Keratinocyte (primary cell): ENCODE measurements around the gene CCDC71L. TPM values are rescaled to one million over a fixed set of nuclear protein-coding genes. Genes with fewer than 3 reads are reported as not detected.

Experiments used
- DNase-seq: peaks from one replicate; pipeline ENCODE4 v3.0.0-alpha.2; 2011; ENCODE audit warnings: low read depth, missing footprints, low spot score
- FAIRE-seq: peaks from 2 replicates; lab custom pipeline; 2011; peaks lifted over from hg19 to GRCh38; lab: Jason Lieb, UNC
- H2AFZ ChIP-seq: 2 replicates; pipeline ENCODE4 v1.6.0; 2012; ENCODE audit warnings: low read length, control low read depth, inconsistent platforms; ENCODE audit not compliant: control insufficient read depth
- H3K27ac ChIP-seq: 2 replicates; pipeline ENCODE4 v1.5.1; 2011; ENCODE audit warnings: low read length; ENCODE audit not compliant: control insufficient read depth, insufficient read depth
- H3K27me3 ChIP-seq: 3 replicates; pipeline ENCODE4 v1.6.0; 2011; ENCODE audit warnings: low read length; ENCODE audit not compliant: control insufficient read depth, insufficient read depth; ENCODE audit errors: extremely low read depth
- H3K36me3 ChIP-seq, 2 experiments: 2 replicates in 1 of 2; 3 replicates in 1 of 2; pipeline ENCODE4 v1.5.1; 2011; ENCODE audit warnings: low read length in 2 of 2, mild to moderate bottlenecking in 1 of 2; ENCODE audit not compliant: control insufficient read depth in 2 of 2, insufficient read depth in 2 of 2; ENCODE audit errors: extremely low read depth in 1 of 2
- H3K4me1 ChIP-seq: 3 replicates; pipeline ENCODE4 v1.5.1; 2011; ENCODE audit warnings: low read length; ENCODE audit not compliant: control insufficient read depth, insufficient read depth; ENCODE audit errors: extremely low read depth
- H3K4me2 ChIP-seq: 3 replicates; pipeline ENCODE4 v1.6.0; 2011; ENCODE audit warnings: low read depth, low read length; ENCODE audit not compliant: control insufficient read depth, insufficient read depth; ENCODE audit errors: extremely low read depth
- H3K4me3 ChIP-seq, 3 experiments: fragments of 200-600 bp in 1 of 3; sonication (generic) in 1 of 3; 2 replicates in 2 of 3; 3 replicates in 1 of 3; pipeline ENCODE4 v1.5.1; 2011 to 2016; ENCODE audit warnings: low read length in 3 of 3, mild to moderate bottlenecking in 3 of 3, control low read depth in 2 of 3, inconsistent platforms in 1 of 3, low read depth in 1 of 3, mixed read lengths in 1 of 3, mixed run types in 1 of 3, moderate library complexity in 1 of 3; ENCODE audit not compliant: control insufficient read depth in 2 of 3, insufficient read depth in 2 of 3; ENCODE audit errors: extremely low read depth in 1 of 3
- H3K79me2 ChIP-seq: 2 replicates; pipeline ENCODE4 v1.6.0; 2012; ENCODE audit warnings: low read length; ENCODE audit not compliant: control insufficient read depth, insufficient read depth
- H3K9ac ChIP-seq: 3 replicates; pipeline ENCODE4 v1.6.0; 2011; ENCODE audit warnings: low read length; ENCODE audit not compliant: control insufficient read depth, insufficient read depth; ENCODE audit errors: extremely low read depth
- H3K9me1 ChIP-seq: 3 replicates; pipeline ENCODE4 v1.6.0; 2011; ENCODE audit warnings: low read length; ENCODE audit not compliant: control insufficient read depth, insufficient read depth; ENCODE audit errors: extremely low read depth
- H3K9me3 ChIP-seq: 2 replicates; pipeline ENCODE4 v1.5.1; 2012; ENCODE audit warnings: low read depth, low read length; ENCODE audit not compliant: control insufficient read depth
- H4K20me1 ChIP-seq: 3 replicates; pipeline ENCODE4 v1.6.0; 2011; ENCODE audit warnings: low read length; ENCODE audit not compliant: control insufficient read depth, insufficient read depth; ENCODE audit errors: extremely low read depth
- CTCF ChIP-seq, 3 experiments: IDR thresholded peaks in 1 of 3; conservative IDR thresholded peaks in 1 of 3; optimal IDR thresholded peaks in 1 of 3; 2 replicates in 2 of 3; 3 replicates in 1 of 3; pipeline versions ENCODE3 to v1.5.1; 2011; ENCODE audit warnings: low read length in 3 of 3, mild to moderate bottlenecking in 3 of 3, moderate library complexity in 2 of 3, control low read depth in 1 of 3, inconsistent platforms in 1 of 3; ENCODE audit not compliant: insufficient read depth in 2 of 3; ENCODE audit errors: extremely low read depth in 1 of 3
- EZH2 ChIP-seq: IDR thresholded peaks from one replicate; pipeline ENCODE4 v1.6.1; 2012; ENCODE audit warnings: inconsistent platforms, mild to moderate bottlenecking, low read length, moderate library complexity
- dilution Hi-C: fragments of 300-500 bp; cut with MboI; formaldehyde crosslinking; loops from one replicate; pipeline ENCODE4 v1.7.0; 2020; ENCODE audit warnings: low sequenced_read_pairs; ENCODE audit not compliant: extremely low pct_ligation_motif_present
- polyA plus RNA-seq, 5 experiments: library from polyadenylated mRNA; depleted of rRNA in 3 of 5; stranded (reverse) in 3 of 5; stranded (forward) in 1 of 5; unstranded in 1 of 5; fragments of >200 nt; gene quantifications; 1 replicate in 1 of 5; 2 replicates in 3 of 5; 3 replicates in 1 of 5; pipeline versions ENCODE4 v1.2.1 to v1.2.3, GENCODE V29; 2011 to 2012; ENCODE audit warnings: missing spikeins in 2 of 5, low read depth in 1 of 5, low replicate concordance in 1 of 5

The CCDC71L gene
- polyA plus RNA-seq, 1 donor (not counting 4 experiments of a cell fraction or from before 2014, with no cell fraction given), result 10.6 TPM

GRCh38 chr7:106613848-106614560 lies 47.0 kb downstream of the CCDC71L start:
- TF ChIP-seq CTCF (optimal IDR thresholded peaks at IDR 0.05 in 1 of 3, IDR thresholded peaks at IDR 0.05 in 1 of 3, conservative IDR thresholded peaks at IDR 0.05 in 1 of 3; ENCODE audit: extremely low read depth in 1 of 3, insufficient read depth in 2 of 3, low read length in 3 of 3) (no peak), EZH2 (no peak)

DNA sequence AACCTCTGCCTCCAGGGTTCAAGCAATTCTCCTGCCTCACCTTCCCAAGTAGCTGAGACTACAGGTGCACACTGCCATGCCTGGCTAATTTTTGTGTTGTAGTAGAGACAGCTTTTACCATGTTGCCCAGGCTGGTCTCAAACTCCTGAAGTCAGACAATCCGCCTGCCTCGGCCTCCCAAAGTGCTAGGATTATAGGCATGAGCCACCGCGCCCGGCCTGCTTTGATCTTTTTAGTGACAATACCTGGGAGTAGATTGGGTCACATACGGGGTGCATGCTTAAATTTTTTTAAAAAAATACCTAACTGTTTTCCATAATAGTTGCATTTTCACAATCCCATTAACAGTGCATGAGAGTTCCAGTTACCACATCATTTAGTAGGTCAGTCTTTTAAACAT lies 47.7 kb downstream of the CCDC71L start:
- Histone ChIP-seq H2AFZ (no peak overlapping the region), H3K79me2 (no peaks in the 10 kb centered on the region), H3K4me2 (no peak overlapping the region), H3K9ac (no peak overlapping the region), H3K36me3 (no peaks in the 10 kb centered on the region), H3K9me1 (no peaks in the 10 kb centered on the region), H3K4me3 (no peak overlapping the region), H3K4me1 (peaks cover 19% of the 10 kb centered on the region), H3K9me3 (no peaks in the 10 kb centered on the region), H4K20me1 (no peaks in the 10 kb centered on the region), H3K27me3 (no peaks in the 10 kb centered on the region), H3K27ac (no peak overlapping the region)
- DNase-seq (no peak), FAIRE-seq (no peak)
- TF ChIP-seq EZH2, result no peak
- no peak for TF ChIP-seq CTCF (optimal IDR thresholded peaks at IDR 0.05 in 1 of 3, IDR thresholded peaks at IDR 0.05 in 1 of 3, conservative IDR thresholded peaks at IDR 0.05 in 1 of 3; ENCODE audit: extremely low read depth in 1 of 3, insufficient read depth in 2 of 3, low read length in 3 of 3)
- dilution Hi-C loops, result no loop called here

More at GRCh38 chr7:106613848-106614560, 47.0 kb downstream of the CCDC71L start:
- H3K9ac ChIP-seq, result no peak overlapping the region
- no peak overlapping the region for H3K4me3 ChIP-seq
- no peak overlapping the region for H3K4me2 ChIP-seq
- H3K36me3 ChIP-seq, result no peaks in the 10 kb centered on the region
- no peaks in the 10 kb centered on the region for H3K27me3 ChIP-seq
- DNase-seq (no peak), FAIRE-seq (no peak)
- H3K27ac ChIP-seq, result no peak overlapping the region
- H3K4me1 ChIP-seq, result peaks cover 12% of the 10 kb centered on the region
- no peak overlapping the region for H2AFZ ChIP-seq
- no peaks in the 10 kb centered on the region for H3K79me2 ChIP-seq
- no peaks in the 10 kb centered on the region for H3K9me1 ChIP-seq
- no peaks in the 10 kb centered on the region for H4K20me1 ChIP-seq
- dilution Hi-C loops, result no loop called here
- no peaks in the 10 kb centered on the region for H3K9me3 ChIP-seq
